ENCODE data around the gene DDI2. TPM values are rescaled to one million over a fixed set of nuclear protein-coding genes. Genes with fewer than 3 reads are reported as not detected.

The DDI2 gene
- polyA plus RNA-seq (2011; rRNA removed) (5.9 and 6.4 TPM in 2 replicates), polyA minus RNA-seq (2011; rRNA and poly(A)+ RNA removed) (9.7 and 14.0 TPM in 2 replicates)

DNA sequence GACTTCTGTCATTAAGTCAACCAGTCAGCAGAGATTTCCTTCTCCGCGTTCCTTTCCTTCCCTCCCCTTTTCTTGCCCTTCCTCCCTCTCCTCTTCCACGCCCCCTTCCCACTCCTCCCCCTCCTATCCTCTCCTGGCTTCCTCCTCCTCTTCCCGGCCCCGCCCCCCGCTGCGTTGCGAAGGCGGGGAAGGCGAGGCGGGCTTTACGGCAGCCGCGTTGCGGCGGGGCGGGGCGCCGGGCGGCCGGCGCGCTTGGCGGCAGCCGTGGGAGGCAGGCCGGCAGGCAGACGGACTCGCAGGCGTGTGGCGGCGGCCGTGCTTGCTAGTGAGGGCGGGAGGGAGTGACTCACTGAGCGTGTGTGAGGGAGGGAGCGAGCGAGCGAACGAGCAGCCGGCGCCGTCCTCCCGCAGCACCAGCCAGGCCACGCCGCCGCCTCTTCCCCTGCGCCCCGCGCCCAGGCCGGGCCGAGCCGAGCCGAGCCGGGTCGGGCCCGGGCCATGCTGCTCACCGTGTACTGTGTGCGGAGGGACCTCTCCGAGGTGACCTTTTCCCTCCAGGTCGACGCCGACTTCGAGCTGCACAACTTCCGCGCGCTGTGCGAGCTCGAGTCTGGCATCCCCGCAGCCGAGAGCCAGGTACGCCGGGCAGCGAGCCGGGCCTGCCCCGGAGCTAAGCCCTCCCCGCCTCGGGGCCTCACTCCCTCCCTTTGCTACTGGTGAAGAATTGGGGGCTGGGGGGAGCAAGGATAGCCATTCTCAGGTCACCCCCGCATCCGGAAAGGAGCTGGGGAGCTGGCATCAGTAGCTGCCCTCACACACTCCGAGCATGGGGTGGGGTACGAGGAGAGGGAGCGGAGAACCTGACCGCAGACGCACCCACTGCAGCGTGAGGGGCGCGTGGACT, at the start of gene DDI2:
TSS of gene DDI2 (plus strand) at position 286 of the 904 bp plus-strand sequence. CDS start at position 499, 213 bp downstream.
- Histone ChIP-seq H3K36me3 (ENCODE audit: control insufficient read depth, insufficient read depth, low read length) (no peaks in the 10 kb centered on the region), H3K27me3 (ENCODE audit: control insufficient read depth, insufficient read depth, low read length) (no peaks in the 10 kb centered on the region), H3K4me3 (ENCODE audit: low read depth, low read length) (peak within 1 kb of the TSS; percentile 90)
- peak; percentile 94 for DNase-seq (ENCODE audit: low read depth)
- ChIA-PET POLR2A (no interaction called here), CTCF (interaction anchor here (0.7 to 1.5 kb wide), 4 partner anchors 23 to 174 kb away, joined by 3 read pairs; no protein-coding TSS in a partner anchor)
- TF ChIP-seq, protein P1, sequence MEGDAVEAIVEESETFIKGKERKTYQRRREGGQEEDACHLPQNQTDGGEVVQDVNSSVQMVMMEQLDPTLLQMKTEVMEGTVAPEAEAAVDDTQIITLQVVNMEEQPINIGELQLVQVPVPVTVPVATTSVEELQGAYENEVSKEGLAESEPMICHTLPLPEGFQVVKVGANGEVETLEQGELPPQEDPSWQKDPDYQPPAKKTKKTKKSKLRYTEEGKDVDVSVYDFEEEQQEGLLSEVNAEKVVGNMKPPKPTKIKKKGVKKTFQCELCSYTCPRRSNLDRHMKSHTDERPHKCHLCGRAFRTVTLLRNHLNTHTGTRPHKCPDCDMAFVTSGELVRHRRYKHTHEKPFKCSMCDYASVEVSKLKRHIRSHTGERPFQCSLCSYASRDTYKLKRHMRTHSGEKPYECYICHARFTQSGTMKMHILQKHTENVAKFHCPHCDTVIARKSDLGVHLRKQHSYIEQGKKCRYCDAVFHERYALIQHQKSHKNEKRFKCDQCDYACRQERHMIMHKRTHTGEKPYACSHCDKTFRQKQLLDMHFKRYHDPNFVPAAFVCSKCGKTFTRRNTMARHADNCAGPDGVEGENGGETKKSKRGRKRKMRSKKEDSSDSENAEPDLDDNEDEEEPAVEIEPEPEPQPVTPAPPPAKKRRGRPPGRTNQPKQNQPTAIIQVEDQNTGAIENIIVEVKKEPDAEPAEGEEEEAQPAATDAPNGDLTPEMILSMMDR (IDR thresholded peaks at IDR 0.05; ENCODE audit: insufficient read depth, low read depth, low read length): no peak

DNA sequence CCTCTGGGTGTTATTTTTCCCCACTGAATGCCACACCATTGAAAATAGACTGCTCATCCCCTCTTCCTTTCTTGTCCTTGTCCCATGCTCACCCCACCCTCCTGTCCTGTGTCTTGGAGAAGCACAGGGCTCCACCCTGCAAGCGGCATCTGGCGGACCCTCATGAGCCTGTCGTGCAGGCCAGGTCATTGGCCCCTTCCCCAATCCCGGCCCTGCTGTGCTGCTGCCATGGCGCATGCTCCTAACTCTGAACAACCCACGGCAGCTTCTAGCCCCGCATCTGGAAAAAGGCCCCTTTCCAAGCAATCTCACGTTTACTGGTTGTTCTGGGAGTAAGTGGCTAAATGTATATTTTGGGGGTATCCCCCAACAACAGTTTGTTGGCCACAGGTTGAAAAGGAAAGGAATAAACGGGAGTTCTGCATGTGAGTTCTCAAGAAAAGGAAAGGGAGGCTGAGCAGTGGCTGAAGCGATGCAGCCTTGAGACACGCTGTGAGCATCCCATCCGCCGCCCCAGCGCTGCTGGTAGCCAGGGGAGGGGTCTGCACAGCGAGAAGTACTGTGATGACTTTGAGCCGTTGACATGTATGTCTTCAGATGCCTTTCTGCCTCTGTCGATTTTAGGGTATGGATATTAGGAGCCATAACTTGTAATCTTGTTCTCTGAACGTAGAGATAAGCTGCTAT, 48.7 kb upstream of the DDI2 start:
- CTCF ChIA-PET: no interaction called here
- POLR2A ChIA-PET: no interaction called here
- H3K36me3 ChIP-seq (ENCODE audit: control insufficient read depth, insufficient read depth, low read length): peaks cover 17% of the 10 kb centered on the region
- DNase-seq (ENCODE audit: low read depth): no peak
- H3K4me3 ChIP-seq (ENCODE audit: low read depth, low read length): no peak overlapping the region
- TF ChIP-seq, protein P1 (IDR thresholded peaks at IDR 0.05; ENCODE audit: insufficient read depth, low read depth, low read length): no peak
- no peaks in the 10 kb centered on the region for H3K27me3 ChIP-seq (ENCODE audit: control insufficient read depth, insufficient read depth, low read length)

DNA sequence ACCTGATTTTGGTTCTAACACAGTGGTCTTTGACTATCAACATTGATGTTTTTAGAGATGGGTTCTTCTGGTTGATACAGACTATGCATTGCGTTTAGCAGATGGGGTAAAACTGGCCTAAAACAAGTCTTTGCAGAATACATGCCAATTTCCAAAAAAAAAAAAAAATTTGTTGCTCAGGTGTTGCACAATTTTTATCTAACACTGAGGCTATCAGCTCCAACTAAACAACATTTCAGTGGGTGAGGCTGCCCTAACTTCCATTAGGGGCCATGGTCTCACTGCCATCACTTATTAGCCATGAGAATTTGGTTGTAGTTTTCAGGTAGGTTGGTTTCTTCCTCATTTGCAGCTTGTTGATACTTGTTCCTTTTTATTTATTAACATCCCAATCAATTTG, 46.4 kb upstream of the DDI2 start:
- CTCF ChIA-PET: interaction anchor here (1.2 kb wide), 1 partner anchor 20 kb away, joined by 3 read pairs; no protein-coding TSS in a partner anchor
- DNase-seq (ENCODE audit: low read depth): no peak
- TF ChIP-seq, protein P1 (IDR thresholded peaks at IDR 0.05; ENCODE audit: insufficient read depth, low read depth, low read length): no peak
- Histone ChIP-seq H3K27me3 (ENCODE audit: control insufficient read depth, insufficient read depth, low read length) (no peaks in the 10 kb centered on the region), H3K36me3 (ENCODE audit: control insufficient read depth, insufficient read depth, low read length) (peaks cover 10% of the 10 kb centered on the region), H3K4me3 (ENCODE audit: low read depth, low read length) (no peak overlapping the region)
- POLR2A ChIA-PET: no interaction called here

DNA sequence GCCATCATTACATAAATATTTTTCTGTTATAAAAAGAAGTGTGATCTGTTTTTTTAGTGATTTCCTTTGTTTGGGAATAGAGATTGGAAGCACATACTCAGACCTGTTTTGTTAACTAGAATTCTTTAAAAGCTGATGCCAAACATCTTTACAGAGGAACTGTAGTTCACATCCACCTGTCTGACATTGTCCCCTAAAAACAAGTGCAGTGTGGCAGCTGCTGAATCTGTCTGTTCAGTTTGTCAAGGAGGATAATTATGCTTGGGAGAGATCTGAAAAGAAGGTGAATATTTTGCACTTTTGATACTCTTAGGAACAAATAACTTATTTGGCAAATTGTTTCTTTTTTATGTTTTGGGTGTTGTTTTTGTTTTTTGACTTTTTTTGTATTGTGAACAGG, 46.0 kb upstream of the DDI2 start:
- H3K4me3 ChIP-seq (ENCODE audit: low read depth, low read length): no peak overlapping the region
- CTCF ChIA-PET: interaction anchor here (1.2 kb wide), 1 partner anchor 20 kb away, joined by 3 read pairs; no protein-coding TSS in a partner anchor
- POLR2A ChIA-PET: no interaction called here
- TF ChIP-seq, protein P1 (IDR thresholded peaks at IDR 0.05; ENCODE audit: insufficient read depth, low read depth, low read length): no peak
- peaks cover 7% of the 10 kb centered on the region for H3K36me3 ChIP-seq (ENCODE audit: control insufficient read depth, insufficient read depth, low read length)
- no peak for DNase-seq (ENCODE audit: low read depth)
- H3K27me3 ChIP-seq (ENCODE audit: control insufficient read depth, insufficient read depth, low read length): no peaks in the 10 kb centered on the region

DNA sequence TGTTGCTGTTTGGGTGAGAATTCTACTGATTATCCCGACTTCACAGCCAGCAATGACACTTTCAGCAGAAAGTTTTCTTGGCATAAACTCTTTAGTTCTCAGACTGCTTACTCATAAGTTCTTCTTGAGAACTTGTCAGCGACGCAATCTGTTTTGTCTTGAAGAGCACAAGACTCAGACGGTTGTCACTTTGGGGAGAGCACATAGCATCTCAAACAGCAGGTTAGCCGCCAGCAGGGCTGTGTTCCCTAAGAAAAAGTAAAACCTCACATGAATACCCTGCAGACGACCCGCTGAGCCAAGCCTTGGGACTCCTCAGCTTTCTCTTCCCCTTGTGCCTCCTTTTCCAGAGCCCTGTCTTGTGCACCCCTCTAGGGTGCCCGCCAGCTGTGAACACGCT, 43.8 kb upstream of the DDI2 start:
- Histone ChIP-seq H3K36me3 (ENCODE audit: control insufficient read depth, insufficient read depth, low read length) (peaks cover 1% of the 10 kb centered on the region), H3K27me3 (ENCODE audit: control insufficient read depth, insufficient read depth, low read length) (no peaks in the 10 kb centered on the region), H3K4me3 (ENCODE audit: low read depth, low read length) (no peak overlapping the region)
- DNase-seq (ENCODE audit: low read depth): no peak
- POLR2A ChIA-PET: no interaction called here
- TF ChIP-seq, protein P1 (IDR thresholded peaks at IDR 0.05; ENCODE audit: insufficient read depth, low read depth, low read length): no peak
- CTCF ChIA-PET: interaction anchor here (0.6 to 1.6 kb wide), 2 partner anchors 8 to 10 kb away, joined by 3 to 4 read pairs; no protein-coding TSS in a partner anchor

All from BJ (cell line).